Spinal cord (tissue), 10 donors: ENCODE data around the gene FAM3B. TPM values are rescaled to one million over a fixed set of nuclear protein-coding genes. Genes with fewer than 3 reads are reported as not detected.
A peak's percentile ranks its signal among the peaks of the same experiment; 100 is the strongest.

ENCODE experiments used
- DNase-seq, 6 donors: peaks; one replicate each; pipeline versions ENCODE4 v3.0.0 to v3.0.0-alpha.2; 2013 to 2015; ENCODE audit warnings: low spot score in 6 of 6, low read depth in 4 of 6
- H3K27ac ChIP-seq: one replicate; pipeline ENCODE4 v1.5.1; 2013; ENCODE audit warnings: low read depth, low read length, control low read depth
- H3K27me3 ChIP-seq: one replicate; pipeline ENCODE4 v1.6.1; 2013; ENCODE audit warnings: low read length; ENCODE audit not compliant: control insufficient read depth, insufficient read depth
- H3K36me3 ChIP-seq: one replicate; pipeline ENCODE4 v1.6.1; 2013; ENCODE audit warnings: low read length; ENCODE audit not compliant: control insufficient read depth, insufficient read depth
- H3K4me1 ChIP-seq: one replicate; pipeline ENCODE4 v1.6.1; 2013; ENCODE audit warnings: low read length; ENCODE audit not compliant: control insufficient read depth, insufficient read depth
- H3K4me3 ChIP-seq: one replicate; pipeline ENCODE4 v1.5.1; 2013; ENCODE audit warnings: low read depth, low read length, control low read depth
- H3K9me3 ChIP-seq: one replicate; pipeline ENCODE4 v1.6.1; 2013; ENCODE audit warnings: low read length; ENCODE audit not compliant: control insufficient read depth, insufficient read depth
- WGBS: methylation state at CpG from one replicate; pipeline ENCODE4 v1.1.5; 2013; ENCODE audit warnings: missing lambda C conversion rate; ENCODE audit not compliant: insufficient coverage; 5-methylcytosine and 5-hydroxymethylcytosine counted together
- long read RNA-seq, 4 donors: transcript quantifications; one replicate each; lab custom pipeline, GENCODE V29; 2026
- polyA plus RNA-seq, 2 donors: library from polyadenylated mRNA; unstranded; fragments of 120-200 nt; gene quantifications; one replicate each; pipeline ENCODE4 v1.2.1, GENCODE V29; 2013; ENCODE audit not compliant: insufficient read length in 2 of 2
- total RNA-seq, 2 donors: library from RNA; depleted of rRNA in 1 of 2; stranded (reverse); fragments of 120-200 nt in 1 of 2; fragments of >200 nt in 1 of 2; gene quantifications; one replicate each; pipeline versions ENCODE4 v1.2.3 to v1.2.4, GENCODE V29; 2013 to 2014
- donor health status: healthy.

FAM3B gene
- total RNA-seq: 1 to 10 TPM in 1 of 2 donors, under 1 TPM in 1; 0.59 to 1.7 TPM
- polyA plus RNA-seq: under 1 TPM; 0.24 to 0.65 TPM
- long read RNA-seq, donor 1, partial matches to known transcripts: 0 of 1 reads
- long read RNA-seq, donor 1, other reads (novel, unspliced or antisense): 0 of 1 reads
- long read RNA-seq, donor 2: 0 reads
- long read RNA-seq, donor 3: 0 reads
- long read RNA-seq, donor 4, partial matches to known transcripts: 0 of 1 reads
- long read RNA-seq, donor 4, other reads (novel, unspliced or antisense): 0 of 1 reads

- H3K27ac ChIP-seq: no peak within 1 kb of the TSS
- 6% methylated on average over 55 of the region's 55 CpGs for WGBS
- no peaks in the 10 kb centered on the region for H3K36me3 ChIP-seq
- no peaks in the 10 kb centered on the region for H3K9me3 ChIP-seq
- peaks cover 13% of the 10 kb centered on the region for H3K4me1 ChIP-seq
- H3K4me3 ChIP-seq: peak within 1 kb of the TSS; percentile 17
- DNase-seq: peak in 2 of 6 donors; percentile 11 to 13
- H3K27me3 ChIP-seq: peaks cover 23% of the 10 kb centered on the region
Measured at GRCh38 chr21:41316200-41317062, at the start of gene FAM3B. TSS of gene FAM3B (plus strand) at chr21:41316801. CDS start at chr21:41316880, 79 bp downstream.

DNA sequence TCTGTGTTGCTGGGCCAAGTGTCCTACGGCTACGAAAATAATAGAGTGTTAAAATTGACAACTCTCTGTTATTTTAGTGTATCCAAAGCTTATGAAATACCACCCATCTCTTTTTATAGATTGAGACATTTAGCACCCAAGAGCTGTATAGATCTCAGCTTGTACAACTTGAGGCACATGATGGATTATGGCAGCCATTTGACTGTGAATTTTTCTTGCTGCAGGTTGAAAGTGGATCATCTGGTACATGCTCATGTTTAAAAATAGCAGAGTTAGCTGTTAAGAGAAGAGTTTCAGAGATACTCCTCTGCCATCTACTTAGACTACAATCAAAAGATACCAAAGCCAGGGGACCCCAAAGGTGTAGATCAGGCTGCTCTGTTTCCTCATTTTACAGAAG is 49.3 kb upstream of the FAM3B start:
- Histone ChIP-seq H3K27me3 (no peaks in the 10 kb centered on the region), H3K36me3 (no peaks in the 10 kb centered on the region), H3K4me3 (no peak overlapping the region), H3K27ac (no peak overlapping the region), H3K9me3 (peaks cover 9% of the 10 kb centered on the region), H3K4me1 (no peaks in the 10 kb centered on the region)
- no CpG with 5 or more reads among the region's 2 CpGs for WGBS
- peak in 1 of 6 donors; percentile 74 for DNase-seq

GRCh38 chr21:41269535-41269934 is 47.1 kb upstream of the FAM3B start:
- Histone ChIP-seq H3K36me3 (no peaks in the 10 kb centered on the region), H3K4me1 (no peaks in the 10 kb centered on the region), H3K4me3 (no peak overlapping the region), H3K27ac (no peak overlapping the region), H3K27me3 (no peaks in the 10 kb centered on the region), H3K9me3 (peaks cover 8% of the 10 kb centered on the region)
- no CpG with 5 or more reads among the region's 1 CpG for WGBS
- no peak for DNase-seq

GRCh38 chr21:41277196-41277595 is 39.4 kb upstream of the FAM3B start:
- H3K9me3 ChIP-seq: peaks cover 2% of the 10 kb centered on the region
- no peaks in the 10 kb centered on the region for H3K27me3 ChIP-seq
- peaks cover 3% of the 10 kb centered on the region for H3K4me1 ChIP-seq
- peaks cover 2% of the 10 kb centered on the region for H3K36me3 ChIP-seq
- H3K27ac ChIP-seq: no peak overlapping the region
- WGBS: 75% methylated on average over 10 of the region's 12 CpGs
- peak in 1 of 6 donors; percentile 81 for DNase-seq
- H3K4me3 ChIP-seq: no peak overlapping the region

DNA sequence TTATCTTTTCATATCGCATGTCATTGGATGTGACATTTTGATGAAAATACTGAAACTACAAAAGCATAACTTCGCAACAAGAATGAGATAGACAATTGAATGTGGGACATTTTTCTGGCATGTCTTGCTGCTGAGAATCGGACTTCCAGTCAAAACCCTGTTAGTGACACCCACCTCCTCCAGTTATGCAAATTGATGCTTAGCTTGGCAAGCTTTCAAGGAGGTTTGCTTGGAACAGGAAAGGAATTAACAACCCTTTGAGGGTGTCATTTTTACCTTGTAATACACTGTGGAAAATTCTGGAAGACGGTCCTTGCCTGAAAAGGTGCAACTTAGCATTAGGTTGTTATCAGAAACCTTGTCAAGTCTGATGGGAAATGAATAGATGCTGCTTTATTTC is 38.8 kb upstream of the FAM3B start:
- peaks cover 3% of the 10 kb centered on the region for H3K4me1 ChIP-seq
- H3K27ac ChIP-seq: no peak overlapping the region
- peaks cover 2% of the 10 kb centered on the region for H3K36me3 ChIP-seq
- 40% methylated on average over 1 of the region's 4 CpGs for WGBS
- H3K9me3 ChIP-seq: no peaks in the 10 kb centered on the region
- no peak overlapping the region for H3K4me3 ChIP-seq
- DNase-seq: no peak
- no peaks in the 10 kb centered on the region for H3K27me3 ChIP-seq

GRCh38 chr21:41280115-41280919 is 36.3 kb upstream of the FAM3B start:
- Histone ChIP-seq H3K4me1 (peaks cover 8% of the 10 kb centered on the region), H3K9me3 (no peaks in the 10 kb centered on the region), H3K27me3 (no peaks in the 10 kb centered on the region), H3K36me3 (peaks cover 2% of the 10 kb centered on the region), H3K4me3 (no peak overlapping the region), H3K27ac (no peak overlapping the region)
- 81% methylated on average over 18 of the region's 18 CpGs for WGBS
- no peak for DNase-seq

- no peaks in the 10 kb centered on the region for H3K27me3 ChIP-seq
- no peaks in the 10 kb centered on the region for H3K9me3 ChIP-seq
- H3K4me1 ChIP-seq: peaks cover 8% of the 10 kb centered on the region
- no peak for DNase-seq
- H3K4me3 ChIP-seq: no peak overlapping the region
- H3K36me3 ChIP-seq: no peaks in the 10 kb centered on the region
- no peak overlapping the region for H3K27ac ChIP-seq
- 55% methylated on average over 2 of the region's 3 CpGs for WGBS
Measured at GRCh38 chr21:41282412-41282811, 34.2 kb upstream of the FAM3B start.

GRCh38 chr21:41283211-41283818 is 33.3 kb upstream of the FAM3B start:
- no peaks in the 10 kb centered on the region for H3K27me3 ChIP-seq
- WGBS: 75% methylated on average over 2 of the region's 8 CpGs
- no peaks in the 10 kb centered on the region for H3K9me3 ChIP-seq
- H3K4me3 ChIP-seq: no peak overlapping the region
- peak overlapping the region; percentile 6 for H3K27ac ChIP-seq
- H3K36me3 ChIP-seq: no peaks in the 10 kb centered on the region
- peak; percentile 57 to 96 (median 70) for DNase-seq
- peaks cover 8% of the 10 kb centered on the region for H3K4me1 ChIP-seq

- Histone ChIP-seq H3K27ac (no peak overlapping the region), H3K9me3 (no peaks in the 10 kb centered on the region), H3K4me3 (no peak overlapping the region), H3K4me1 (peaks cover 1% of the 10 kb centered on the region), H3K36me3 (no peaks in the 10 kb centered on the region), H3K27me3 (peaks cover 2% of the 10 kb centered on the region)
- DNase-seq: no peak
- whole genome bisulfite sequencing: 78% methylated on average over 11 of the region's 13 CpGs
Measured at GRCh38 chr21:41289431-41289830, 27.2 kb upstream of the FAM3B start.
